RWPE2 (cell line): ENCODE measurements around the gene GRB10.

Experiments used
- ATAC-seq: fragments of 200-7000 bp; cut with Tn5 transposase; 3 replicates; pipeline ENCODE4 v1.9.1; 2021; ENCODE audit warnings: low read depth
- DNase-seq: peaks from one replicate; pipeline ENCODE4 v3.0.0-alpha.2; 2020; ENCODE audit warnings: low spot score
- H3K27ac ChIP-seq: fragments of 450-650 bp; 2 replicates; pipeline ENCODE4 v1.5.1; 2017; ENCODE audit warnings: mild to moderate bottlenecking; ENCODE audit not compliant: poor library complexity, severe bottlenecking
- H3K27me3 ChIP-seq: fragments of 250-450 bp; sonication (Bioruptor Pico); 2 replicates; pipeline ENCODE4 v1.5.1; 2021; ENCODE audit warnings: mild to moderate bottlenecking, moderate library complexity; ENCODE audit not compliant: insufficient read depth, poor library complexity, severe bottlenecking
- H3K36me3 ChIP-seq: fragments of 250-450 bp; sonication (Bioruptor Pico); 2 replicates; pipeline ENCODE4 v1.5.1; 2020; ENCODE audit warnings: low read depth, mild to moderate bottlenecking, moderate library complexity
- H3K4me1 ChIP-seq: fragments of 250-450 bp; sonication (Bioruptor Pico); 2 replicates; pipeline ENCODE4 v1.5.1; 2021; ENCODE audit warnings: mild to moderate bottlenecking, moderate library complexity; ENCODE audit not compliant: insufficient read depth, poor library complexity, severe bottlenecking
- H3K4me3 ChIP-seq: fragments of 250-450 bp; sonication (Bioruptor Pico); 2 replicates; pipeline ENCODE4 v1.5.1; 2021; ENCODE audit warnings: mild to moderate bottlenecking, moderate library complexity; ENCODE audit not compliant: severe bottlenecking
- H3K9me3 ChIP-seq: fragments of 250-450 bp; sonication (Bioruptor Pico); 2 replicates; pipeline ENCODE4 v1.5.1; 2021; ENCODE audit warnings: mild to moderate bottlenecking, moderate library complexity; ENCODE audit not compliant: severe bottlenecking
- TF ChIP-seq, protein P1 (sequence below): fragments of 450-650 bp; IDR thresholded peaks from one replicate; pipeline ENCODE4 v1.5.1; 2017; ENCODE audit warnings: mild to moderate bottlenecking, moderate library complexity; ENCODE audit not compliant: poor library complexity, severe bottlenecking

GRB10 gene

DNA sequence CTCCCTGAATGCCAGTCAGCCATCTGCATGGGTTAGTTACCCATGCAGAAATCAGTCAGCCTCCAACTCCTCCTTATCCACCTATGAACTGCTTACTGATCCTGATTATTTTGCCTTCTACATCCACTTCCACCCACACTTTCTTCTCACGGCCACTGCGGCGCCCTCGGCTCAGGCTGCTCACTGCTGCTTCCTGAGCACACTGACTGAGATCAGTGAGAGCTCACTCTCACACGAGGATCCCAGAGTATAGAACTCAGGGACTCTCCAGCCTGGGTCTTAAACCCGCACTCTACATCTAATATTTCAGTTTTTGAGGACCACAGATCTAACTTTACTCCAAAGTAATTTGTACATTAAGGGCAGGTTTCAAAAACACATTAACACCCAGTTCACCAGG, 64.4 kb downstream of the GRB10 start:
- Histone ChIP-seq H3K4me1 (peaks cover 15% of the 10 kb centered on the region), H3K36me3 (no peaks in the 10 kb centered on the region), H3K27me3 (no peaks in the 10 kb centered on the region), H3K4me3 (no peak overlapping the region), H3K9me3 (no peaks in the 10 kb centered on the region), H3K27ac (no peak overlapping the region)
- ATAC-seq = no peak
- no peak for DNase-seq
- TF ChIP-seq, protein P1, sequence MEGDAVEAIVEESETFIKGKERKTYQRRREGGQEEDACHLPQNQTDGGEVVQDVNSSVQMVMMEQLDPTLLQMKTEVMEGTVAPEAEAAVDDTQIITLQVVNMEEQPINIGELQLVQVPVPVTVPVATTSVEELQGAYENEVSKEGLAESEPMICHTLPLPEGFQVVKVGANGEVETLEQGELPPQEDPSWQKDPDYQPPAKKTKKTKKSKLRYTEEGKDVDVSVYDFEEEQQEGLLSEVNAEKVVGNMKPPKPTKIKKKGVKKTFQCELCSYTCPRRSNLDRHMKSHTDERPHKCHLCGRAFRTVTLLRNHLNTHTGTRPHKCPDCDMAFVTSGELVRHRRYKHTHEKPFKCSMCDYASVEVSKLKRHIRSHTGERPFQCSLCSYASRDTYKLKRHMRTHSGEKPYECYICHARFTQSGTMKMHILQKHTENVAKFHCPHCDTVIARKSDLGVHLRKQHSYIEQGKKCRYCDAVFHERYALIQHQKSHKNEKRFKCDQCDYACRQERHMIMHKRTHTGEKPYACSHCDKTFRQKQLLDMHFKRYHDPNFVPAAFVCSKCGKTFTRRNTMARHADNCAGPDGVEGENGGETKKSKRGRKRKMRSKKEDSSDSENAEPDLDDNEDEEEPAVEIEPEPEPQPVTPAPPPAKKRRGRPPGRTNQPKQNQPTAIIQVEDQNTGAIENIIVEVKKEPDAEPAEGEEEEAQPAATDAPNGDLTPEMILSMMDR = no peak

DNA sequence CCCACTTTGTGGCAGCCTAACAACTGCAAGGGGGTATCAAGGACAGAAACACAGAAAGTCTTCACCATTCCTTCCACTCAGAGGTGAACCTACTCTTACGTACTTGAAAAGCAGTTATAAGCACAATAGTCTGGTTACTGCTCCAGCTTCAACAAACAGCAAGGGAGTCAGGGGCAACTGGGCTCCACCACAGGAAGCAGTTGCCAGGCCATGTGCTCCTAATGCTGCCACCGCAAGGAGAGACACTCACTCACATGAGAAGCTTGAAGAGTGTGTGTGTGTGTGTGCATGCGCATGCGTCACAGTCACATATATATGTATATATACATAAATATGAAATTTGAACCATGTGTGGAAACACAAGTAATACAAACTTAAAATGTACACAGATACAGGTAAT, 65.5 kb downstream of the GRB10 start:
- TF ChIP-seq, protein P1 = no peak
- Histone ChIP-seq H3K4me1 (peaks cover 15% of the 10 kb centered on the region), H3K9me3 (no peaks in the 10 kb centered on the region), H3K4me3 (no peak overlapping the region), H3K27ac (no peak overlapping the region), H3K27me3 (no peaks in the 10 kb centered on the region), H3K36me3 (no peaks in the 10 kb centered on the region)
- DNase-seq (no peak), ATAC-seq (no peak)

DNA sequence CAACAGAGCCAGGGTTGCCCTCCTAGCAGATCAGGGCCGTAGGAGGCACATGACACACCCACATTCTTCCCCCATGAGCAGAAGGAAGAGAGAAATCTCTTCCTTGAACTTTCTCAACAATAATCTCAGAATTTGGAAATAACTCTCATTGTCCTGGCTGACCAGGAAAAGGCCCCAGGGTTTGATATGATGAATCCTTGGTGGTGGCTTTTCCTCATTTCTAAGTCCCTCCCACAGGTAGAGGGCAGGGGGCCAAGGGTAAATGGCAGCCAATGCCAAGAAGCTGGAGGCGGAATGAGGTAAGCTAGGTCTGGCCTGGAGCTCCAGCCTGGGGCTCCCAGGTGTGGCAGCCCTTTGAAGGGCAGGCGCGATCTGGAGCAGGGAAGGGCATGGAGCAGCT, 67.8 kb downstream of the GRB10 start:
- H3K27ac ChIP-seq = peak overlapping the region; percentile 64
- DNase-seq = no peak

DNA sequence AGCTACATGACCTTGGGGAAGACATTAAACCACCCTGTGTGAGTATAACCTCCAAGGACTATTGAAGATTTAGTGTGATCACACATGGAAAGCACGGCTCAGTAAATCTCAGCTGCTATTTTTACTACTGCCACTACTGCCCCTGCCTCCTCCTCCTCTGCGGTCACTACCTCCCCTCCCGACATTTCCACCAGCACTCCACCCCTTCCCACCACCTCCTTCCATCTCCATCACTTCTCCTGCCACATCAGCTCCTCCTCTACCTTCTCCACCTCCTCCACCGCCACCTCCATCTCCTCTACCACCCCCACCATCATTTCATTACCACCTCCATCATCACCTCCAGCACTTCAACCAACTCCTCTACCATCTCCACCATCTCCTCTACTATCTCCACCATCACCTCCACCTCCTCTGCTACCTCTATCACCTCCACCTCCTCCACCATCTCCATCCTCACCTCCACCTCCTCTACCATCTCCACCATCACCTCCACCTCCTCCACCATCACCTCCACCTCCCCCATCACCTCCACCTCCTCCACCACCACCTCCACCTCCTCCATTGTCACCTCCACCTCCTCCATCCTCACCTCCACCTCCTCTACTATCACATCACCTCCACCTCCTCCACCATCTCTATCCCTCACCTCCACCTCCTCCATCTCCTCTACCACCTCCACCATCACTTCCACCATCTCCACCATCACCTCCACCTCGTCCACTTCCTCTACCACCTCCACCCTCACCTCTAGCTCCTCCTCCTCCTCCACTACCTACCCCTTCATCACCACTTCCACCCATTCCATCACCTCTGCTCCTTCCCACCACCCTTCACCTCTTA, 69.4 kb downstream of the GRB10 start:
- TF ChIP-seq, protein P1 = no peak
- Histone ChIP-seq H3K27ac (no peak overlapping the region), H3K36me3 (no peaks in the 10 kb centered on the region), H3K9me3 (no peaks in the 10 kb centered on the region), H3K4me3 (no peak overlapping the region), H3K4me1 (peaks cover 21% of the 10 kb centered on the region), H3K27me3 (no peaks in the 10 kb centered on the region)
- DNase-seq (no peak), ATAC-seq (no peak)

More for the DNA sequence above, 67.8 kb downstream of the GRB10 start:
- H3K27me3 ChIP-seq = no peaks in the 10 kb centered on the region
- ATAC-seq = peak; percentile 82
- H3K4me1 ChIP-seq = peaks cover 21% of the 10 kb centered on the region
- H3K9me3 ChIP-seq = no peaks in the 10 kb centered on the region
- no peak overlapping the region for H3K4me3 ChIP-seq
- TF ChIP-seq, protein P1 = no peak
- H3K36me3 ChIP-seq = no peaks in the 10 kb centered on the region
